HEK293 (cell line): Measurements from ENCODE around the gene PDE11A.

Experiments
- CTCF ChIA-PET: fragments of 350-600 bp; formaldehyde crosslinking; extraction: SDS; loops from one replicate; lab custom pipeline; 2021; ENCODE audit warnings: antibody characterized with exemption; lab: Yijun Ruan, JAX
- POLR2A ChIA-PET: fragments of 300-600 bp; formaldehyde crosslinking; extraction: SDS; loops from one replicate; lab custom pipeline; 2020; ENCODE audit warnings: antibody characterized with exemption, inconsistent platforms; lab: Yijun Ruan, JAX
- H3K27ac ChIP-seq: fragments of 200-500 bp; sonication (Bioruptor generic); 2 replicates; pipeline ENCODE4 v1.5.1; 2014; ENCODE audit warnings: low read depth, low read length, control low read depth, inconsistent platforms; ENCODE audit errors: extremely low read depth
- H3K36me3 ChIP-seq, 2 experiments: fragments of 200-500 bp in 1 of 2; sonication (Bioruptor generic) in 1 of 2; 1 replicate in 1 of 2; 2 replicates in 1 of 2; pipeline ENCODE4 v1.5.1; 2014 to 2017; ENCODE audit warnings: inconsistent platforms in 2 of 2, low read length in 2 of 2; ENCODE audit not compliant: control insufficient read depth in 2 of 2, insufficient read depth in 1 of 2
- H3K4me1 ChIP-seq: fragments of 200-500 bp; sonication (Bioruptor generic); 2 replicates; pipeline ENCODE4 v1.5.1; 2014; ENCODE audit warnings: mild to moderate bottlenecking, low read length, inconsistent platforms; ENCODE audit not compliant: control insufficient read depth, insufficient read depth
- H3K4me3 ChIP-seq: 2 replicates; pipeline ENCODE4 v1.5.1; 2011; ENCODE audit warnings: low read depth, mild to moderate bottlenecking, control low read depth, low read length, moderate library complexity
- H3K9me3 ChIP-seq: fragments of 200-500 bp; sonication (Bioruptor generic); 2 replicates; pipeline ENCODE4 v1.5.1; 2014; ENCODE audit warnings: low read depth, low read length, inconsistent platforms; ENCODE audit not compliant: control insufficient read depth, insufficient read depth
- GFI1B ChIP-seq: fragments of 450-650 bp; formaldehyde crosslinking; IDR thresholded peaks from 2 replicates; pipeline ENCODE4 v1.5.1; 2016; ENCODE audit warnings: missing biosample characterization, missing genetic modification characterization
- YY2 ChIP-seq: fragments of 450-650 bp; formaldehyde crosslinking; IDR thresholded peaks from 2 replicates; pipeline ENCODE4 v1.5.1; 2016; ENCODE audit warnings: missing biosample characterization, missing genetic modification characterization
- ZBTB7A ChIP-seq: fragments of 450-650 bp; formaldehyde crosslinking; IDR thresholded peaks from 2 replicates; pipeline ENCODE4 v1.5.1; 2016; ENCODE audit warnings: low read depth, missing biosample characterization, missing genetic modification characterization
- ZNF2 ChIP-seq: fragments of 450-650 bp; formaldehyde crosslinking; IDR thresholded peaks from 2 replicates; pipeline ENCODE4 v1.5.1; 2016; ENCODE audit warnings: missing biosample characterization, missing genetic modification characterization
- ZNF239 ChIP-seq: fragments of 450-650 bp; formaldehyde crosslinking; IDR thresholded peaks from 2 replicates; pipeline ENCODE4 v1.5.1; 2016; ENCODE audit warnings: missing biosample characterization, missing genetic modification characterization
- ZNF423 ChIP-seq: fragments of 450-650 bp; formaldehyde crosslinking; IDR thresholded peaks from 2 replicates; pipeline ENCODE4 v1.5.1; 2016; ENCODE audit warnings: missing biosample characterization, missing genetic modification characterization
- ZNF48 ChIP-seq: fragments of 450-650 bp; formaldehyde crosslinking; IDR thresholded peaks from 2 replicates; pipeline ENCODE4 v1.5.1; 2016; ENCODE audit warnings: missing biosample characterization, missing genetic modification characterization
- ZNF514 ChIP-seq: fragments of 450-650 bp; formaldehyde crosslinking; IDR thresholded peaks from 2 replicates; pipeline ENCODE4 v1.5.1; 2016; ENCODE audit warnings: missing biosample characterization, missing genetic modification characterization
- ZNF548 ChIP-seq: fragments of 450-650 bp; formaldehyde crosslinking; IDR thresholded peaks from 2 replicates; pipeline ENCODE4 v1.5.1; 2016; ENCODE audit warnings: missing biosample characterization, missing genetic modification characterization
- ZNF585B ChIP-seq: fragments of 450-650 bp; formaldehyde crosslinking; IDR thresholded peaks from 2 replicates; pipeline ENCODE4 v1.5.1; 2016; ENCODE audit warnings: missing biosample characterization, missing genetic modification characterization
- ZNF654 ChIP-seq: fragments of 450-650 bp; formaldehyde crosslinking; IDR thresholded peaks from 2 replicates; pipeline ENCODE4 v1.5.1; 2016; ENCODE audit warnings: low read depth, missing biosample characterization, missing genetic modification characterization
- TF ChIP-seq, protein P1 (sequence below): fragments of 450-650 bp; formaldehyde crosslinking; IDR thresholded peaks from 2 replicates; pipeline ENCODE4 v1.5.1; 2016; ENCODE audit warnings: missing biosample characterization, missing genetic modification characterization
- TF ChIP-seq, protein P2 (sequence below): fragments of 450-650 bp; formaldehyde crosslinking; IDR thresholded peaks from 2 replicates; pipeline ENCODE4 v1.5.1; 2017; ENCODE audit warnings: missing biosample characterization, missing genetic modification characterization
- TF ChIP-seq, protein P3 (sequence below): fragments of 450-650 bp; formaldehyde crosslinking; IDR thresholded peaks from 2 replicates; pipeline ENCODE4 v1.5.1; 2016; ENCODE audit warnings: missing biosample characterization, missing genetic modification characterization
- TF ChIP-seq, protein P4 (sequence below): sonication (generic); formaldehyde crosslinking; IDR thresholded peaks from 2 replicates; pipeline ENCODE4 v1.8.1; 2022; ENCODE audit warnings: mild to moderate bottlenecking, moderate library complexity, missing genetic modification reagents

PDE11A gene

DNA sequence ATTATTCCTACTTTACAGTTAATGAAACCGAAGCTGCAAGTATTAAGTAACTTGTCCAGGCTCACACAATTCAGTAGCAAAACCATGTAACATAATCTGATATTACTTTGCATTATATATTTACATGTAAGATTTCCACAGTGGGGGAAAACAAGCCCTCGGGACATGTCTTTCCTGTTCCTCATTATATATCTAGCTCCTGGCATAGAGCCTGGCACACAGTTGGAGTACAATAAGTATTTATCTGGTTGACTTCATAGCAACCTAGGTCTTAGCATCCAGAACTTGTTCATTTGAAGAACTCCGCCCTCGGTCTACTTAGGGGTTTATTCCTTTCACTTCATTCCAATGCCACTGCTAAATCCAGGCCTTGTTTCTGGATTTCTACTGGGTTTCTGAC lies 38.1 kb upstream of the PDE11A start:
- H3K9me3 ChIP-seq: no peaks in the 10 kb centered on the region
- H3K4me1 ChIP-seq: no peaks in the 10 kb centered on the region
- no peak overlapping the region for H3K4me3 ChIP-seq
- no peaks in the 10 kb centered on the region for H3K36me3 ChIP-seq
- H3K27ac ChIP-seq: no peak overlapping the region
- ChIA-PET CTCF (interaction anchor here (0.6 to 5.3 kb wide), 11 partner anchors 9 to 414 kb away, joined by 3 to 37 read pairs (median 4); no protein-coding TSS in a partner anchor), POLR2A (no interaction called here)
- no peak for TF ChIP-seq ZNF2 (tag by site-specific recombination)
- no peak for TF ChIP-seq ZBTB7A (tag by site-specific recombination)

DNA sequence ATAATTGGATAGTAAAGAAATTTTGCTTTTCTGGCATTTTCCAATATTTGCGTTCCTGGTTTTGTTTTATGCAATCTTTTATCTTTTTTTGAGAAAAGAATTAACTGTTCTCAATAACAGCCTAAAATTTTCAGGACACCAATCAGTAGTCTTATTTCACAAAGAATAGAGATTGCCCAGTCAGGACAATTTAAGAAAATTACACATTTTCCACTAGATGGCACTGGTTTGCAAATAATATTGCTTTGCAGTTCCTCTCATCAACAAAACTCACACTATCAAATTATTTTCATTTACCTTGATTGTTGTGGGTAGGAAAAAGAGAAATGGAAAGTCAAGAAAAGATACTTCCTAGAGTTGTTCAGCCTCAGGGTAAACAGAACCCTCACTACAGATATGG lies 37.2 kb upstream of the PDE11A start:
- CTCF ChIA-PET: interaction anchor here (0.6 to 5.3 kb wide), 3 partner anchors 125 to 305 kb away, joined by 4 to 37 read pairs (median 15); no protein-coding TSS in a partner anchor
- Histone ChIP-seq H3K27ac (no peak overlapping the region), H3K36me3 (no peaks in the 10 kb centered on the region), H3K4me3 (no peak overlapping the region), H3K9me3 (no peaks in the 10 kb centered on the region), H3K4me1 (no peaks in the 10 kb centered on the region)
- POLR2A ChIA-PET: interaction anchor here (0.5 kb wide), 1 partner anchor 18 kb away, joined by 5 read pairs; no protein-coding TSS in a partner anchor
- peak; percentile 81 for TF ChIP-seq ZNF654 (tag by site-specific recombination)
- TF ChIP-seq ZNF423 (tag by site-specific recombination): no peak
- TF ChIP-seq, protein P1, sequence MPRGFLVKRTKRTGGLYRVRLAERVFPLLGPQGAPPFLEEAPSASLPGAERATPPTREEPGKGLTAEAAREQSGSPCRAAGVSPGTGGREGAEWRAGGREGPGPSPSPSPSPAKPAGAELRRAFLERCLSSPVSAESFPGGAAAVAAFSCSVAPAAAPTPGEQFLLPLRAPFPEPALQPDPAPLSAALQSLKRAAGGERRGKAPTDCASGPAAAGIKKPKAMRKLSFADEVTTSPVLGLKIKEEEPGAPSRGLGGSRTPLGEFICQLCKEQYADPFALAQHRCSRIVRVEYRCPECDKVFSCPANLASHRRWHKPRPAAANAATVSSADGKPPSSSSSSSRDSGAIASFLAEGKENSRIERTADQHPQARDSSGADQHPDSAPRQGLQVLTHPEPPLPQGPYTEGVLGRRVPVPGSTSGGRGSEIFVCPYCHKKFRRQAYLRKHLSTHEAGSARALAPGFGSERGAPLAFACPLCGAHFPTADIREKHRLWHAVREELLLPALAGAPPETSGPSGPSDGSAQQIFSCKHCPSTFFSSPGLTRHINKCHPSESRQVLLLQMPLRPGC (tag by site-specific recombination): no peak
- TF ChIP-seq, protein P2, sequence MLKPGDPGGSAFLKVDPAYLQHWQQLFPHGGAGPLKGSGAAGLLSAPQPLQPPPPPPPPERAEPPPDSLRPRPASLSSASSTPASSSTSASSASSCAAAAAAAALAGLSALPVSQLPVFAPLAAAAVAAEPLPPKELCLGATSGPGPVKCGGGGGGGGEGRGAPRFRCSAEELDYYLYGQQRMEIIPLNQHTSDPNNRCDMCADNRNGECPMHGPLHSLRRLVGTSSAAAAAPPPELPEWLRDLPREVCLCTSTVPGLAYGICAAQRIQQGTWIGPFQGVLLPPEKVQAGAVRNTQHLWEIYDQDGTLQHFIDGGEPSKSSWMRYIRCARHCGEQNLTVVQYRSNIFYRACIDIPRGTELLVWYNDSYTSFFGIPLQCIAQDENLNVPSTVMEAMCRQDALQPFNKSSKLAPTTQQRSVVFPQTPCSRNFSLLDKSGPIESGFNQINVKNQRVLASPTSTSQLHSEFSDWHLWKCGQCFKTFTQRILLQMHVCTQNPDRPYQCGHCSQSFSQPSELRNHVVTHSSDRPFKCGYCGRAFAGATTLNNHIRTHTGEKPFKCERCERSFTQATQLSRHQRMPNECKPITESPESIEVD: no peak
- TF ChIP-seq ZNF548 (tag by site-specific recombination): no peak
- TF ChIP-seq, protein P3, sequence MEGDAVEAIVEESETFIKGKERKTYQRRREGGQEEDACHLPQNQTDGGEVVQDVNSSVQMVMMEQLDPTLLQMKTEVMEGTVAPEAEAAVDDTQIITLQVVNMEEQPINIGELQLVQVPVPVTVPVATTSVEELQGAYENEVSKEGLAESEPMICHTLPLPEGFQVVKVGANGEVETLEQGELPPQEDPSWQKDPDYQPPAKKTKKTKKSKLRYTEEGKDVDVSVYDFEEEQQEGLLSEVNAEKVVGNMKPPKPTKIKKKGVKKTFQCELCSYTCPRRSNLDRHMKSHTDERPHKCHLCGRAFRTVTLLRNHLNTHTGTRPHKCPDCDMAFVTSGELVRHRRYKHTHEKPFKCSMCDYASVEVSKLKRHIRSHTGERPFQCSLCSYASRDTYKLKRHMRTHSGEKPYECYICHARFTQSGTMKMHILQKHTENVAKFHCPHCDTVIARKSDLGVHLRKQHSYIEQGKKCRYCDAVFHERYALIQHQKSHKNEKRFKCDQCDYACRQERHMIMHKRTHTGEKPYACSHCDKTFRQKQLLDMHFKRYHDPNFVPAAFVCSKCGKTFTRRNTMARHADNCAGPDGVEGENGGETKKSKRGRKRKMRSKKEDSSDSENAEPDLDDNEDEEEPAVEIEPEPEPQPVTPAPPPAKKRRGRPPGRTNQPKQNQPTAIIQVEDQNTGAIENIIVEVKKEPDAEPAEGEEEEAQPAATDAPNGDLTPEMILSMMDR (tag by site-specific recombination): 0 out of 2 replicates have a peak, but pooled peaks have one; percentile 23
- TF ChIP-seq YY2 (tag by site-specific recombination): no peak
- TF ChIP-seq ZNF239 (tag by site-specific recombination): no peak

DNA sequence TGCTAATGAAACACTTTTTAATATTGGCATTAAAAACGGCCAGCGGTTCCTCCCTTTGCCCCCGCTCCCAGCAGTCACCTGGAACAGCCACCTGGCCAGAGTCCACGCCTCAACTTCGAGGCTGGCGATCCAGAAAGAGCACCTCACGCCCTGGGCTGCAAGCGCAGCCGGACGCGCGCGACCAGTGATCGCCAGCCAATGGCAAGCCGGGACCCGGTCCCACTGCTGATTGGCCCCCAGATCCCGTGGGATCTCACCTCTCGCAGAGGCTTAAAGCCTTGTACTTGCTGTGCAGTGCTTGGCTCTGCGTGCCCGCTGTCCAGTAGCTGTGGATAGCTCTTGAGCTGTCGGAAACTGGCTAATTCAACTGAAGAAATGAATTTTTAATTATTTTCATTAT lies 35.6 kb upstream of the PDE11A start:
- no peaks in the 10 kb centered on the region for H3K36me3 ChIP-seq
- POLR2A ChIA-PET: no interaction called here
- TF ChIP-seq, protein P4, sequence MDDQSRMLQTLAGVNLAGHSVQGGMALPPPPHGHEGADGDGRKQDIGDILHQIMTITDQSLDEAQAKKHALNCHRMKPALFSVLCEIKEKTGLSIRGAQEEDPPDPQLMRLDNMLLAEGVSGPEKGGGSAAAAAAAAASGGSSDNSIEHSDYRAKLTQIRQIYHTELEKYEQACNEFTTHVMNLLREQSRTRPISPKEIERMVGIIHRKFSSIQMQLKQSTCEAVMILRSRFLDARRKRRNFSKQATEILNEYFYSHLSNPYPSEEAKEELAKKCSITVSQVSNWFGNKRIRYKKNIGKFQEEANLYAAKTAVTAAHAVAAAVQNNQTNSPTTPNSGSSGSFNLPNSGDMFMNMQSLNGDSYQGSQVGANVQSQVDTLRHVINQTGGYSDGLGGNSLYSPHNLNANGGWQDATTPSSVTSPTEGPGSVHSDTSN: no peak
- no peak for TF ChIP-seq ZNF514 (tag by site-specific recombination)
- no peak for TF ChIP-seq ZNF48
- TF ChIP-seq GFI1B: no peak
- TF ChIP-seq ZNF585B (tag by site-specific recombination): no peak
- H3K27ac ChIP-seq: no peak overlapping the region
- no peaks in the 10 kb centered on the region for H3K4me1 ChIP-seq
- CTCF ChIA-PET: interaction anchor here (0.8 kb wide), 1 partner anchor 307 kb away, joined by 6 read pairs; no protein-coding TSS in a partner anchor
- H3K9me3 ChIP-seq: no peaks in the 10 kb centered on the region
- H3K4me3 ChIP-seq: no peak overlapping the region
